Caki2 (cell line): Measurements from ENCODE around the gene IFITM2. TPM values are rescaled to one million over a fixed set of nuclear protein-coding genes. Genes with fewer than 3 reads are reported as not detected.
A peak's percentile ranks its signal among the peaks of the same experiment; 100 is the strongest.
"Not testable (repeated sequence)": the region's sequence is repeated elsewhere in the genome, so short reads cannot be mapped to it uniquely, and the experiment has no call there.

Experiments used
- DNase-seq: peaks from one replicate; pipeline ENCODE4 v3.0.0-alpha.2; 2015; ENCODE audit warnings: low read depth
- in situ Hi-C: cut with HindIII; loops from 2 replicates; pipeline ENCODE4 v1.10.0; 2016; ENCODE audit warnings: low sequenced_read_pairs, low pct_unique_long_range_greater_than_20kb, mixed read lengths
- total RNA-seq: library from RNA; depleted of rRNA; stranded (reverse); fragments of >200 nt; shearing (Covaris generic); gene quantifications from 2 replicates; pipeline ENCODE4 v1.2.3, GENCODE V29; 2014; ENCODE audit warnings: low replicate concordance; rRNA removed

Gene IFITM2
- total RNA-seq, 1 experiment from 2014 or later = not detected

DNA sequence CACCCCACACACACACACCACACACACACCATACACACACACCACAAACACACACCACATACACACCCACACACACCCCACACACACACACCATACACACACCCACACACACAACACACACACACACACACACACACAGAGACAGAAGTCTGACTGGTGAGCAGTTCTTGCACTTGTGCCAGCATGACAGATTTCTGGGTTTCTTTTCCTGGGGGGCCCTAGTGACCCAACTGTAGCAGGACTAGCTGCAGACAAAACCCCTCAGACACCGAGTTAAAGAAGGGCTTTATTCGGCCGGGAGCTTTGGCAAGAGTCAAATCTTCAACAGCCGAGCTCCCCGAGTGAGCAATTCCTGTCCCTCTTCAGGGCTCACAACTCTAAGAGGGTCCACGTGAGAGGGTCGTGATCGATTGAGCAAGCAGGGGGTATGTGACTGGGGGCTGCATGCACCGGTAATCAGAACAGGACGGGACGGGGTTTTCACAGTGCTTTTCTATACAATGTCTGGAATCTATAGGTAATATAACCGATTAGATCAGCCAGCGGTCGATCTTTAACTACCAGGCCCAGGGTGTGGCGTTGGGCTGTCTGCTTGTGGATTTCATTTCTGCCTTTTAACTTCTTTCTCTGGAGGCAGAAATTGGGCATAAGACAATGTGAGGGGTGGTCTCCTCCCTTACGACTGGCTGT is 42.6 kb downstream of the IFITM2 start:
- in situ Hi-C loops, DNase-seq: not testable (repeated sequence)

DNA sequence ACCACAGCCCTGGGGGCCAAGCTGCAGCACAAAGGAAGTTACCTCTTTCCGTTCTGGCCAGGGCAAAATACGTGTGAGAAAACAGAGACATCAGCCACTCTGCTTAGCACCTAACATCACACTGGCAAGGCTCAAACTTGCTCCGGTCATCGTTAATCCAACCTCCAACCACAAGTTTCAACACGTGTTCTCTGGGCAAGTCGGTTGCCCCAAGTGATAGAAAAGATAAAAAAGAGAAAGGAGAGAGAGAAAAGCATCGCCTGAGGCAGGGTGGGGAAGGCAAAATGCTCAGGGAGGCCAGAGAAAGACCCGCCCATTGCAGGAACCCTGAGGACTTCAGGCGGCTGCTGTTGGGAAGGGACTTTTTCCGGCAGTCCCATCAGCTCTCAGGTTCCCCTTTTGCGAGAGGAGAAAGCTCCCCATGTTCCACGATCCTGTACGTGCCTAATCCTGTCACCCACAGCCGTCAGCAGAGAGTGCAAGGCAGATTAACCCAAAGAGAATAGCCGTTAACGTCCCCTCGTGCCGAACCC is 43.2 kb downstream of the IFITM2 start:
- no peak for DNase-seq
- in situ Hi-C loops = no loop called here

DNA sequence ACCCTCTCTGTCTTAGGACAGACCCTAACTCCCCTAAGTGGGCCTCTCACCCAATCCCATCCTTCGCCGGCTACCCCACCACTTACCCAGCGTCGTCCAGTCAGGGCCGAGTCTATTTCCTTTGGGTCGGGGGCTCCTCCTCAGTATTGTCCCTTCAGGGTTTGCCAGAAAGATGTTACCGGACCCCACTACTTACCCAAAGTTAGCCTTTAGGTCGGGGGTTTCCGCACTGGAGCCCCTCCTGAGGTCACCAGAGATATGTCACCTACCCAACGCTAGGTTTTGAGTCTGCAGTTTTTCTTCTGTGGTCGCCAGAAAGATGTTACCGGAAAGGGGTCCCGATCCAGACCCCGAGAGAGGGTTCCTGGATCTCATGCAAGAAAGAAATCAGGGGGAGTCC is 43.8 kb downstream of the IFITM2 start:
- in situ Hi-C loops = no loop called here
- DNase-seq = no peak

DNA sequence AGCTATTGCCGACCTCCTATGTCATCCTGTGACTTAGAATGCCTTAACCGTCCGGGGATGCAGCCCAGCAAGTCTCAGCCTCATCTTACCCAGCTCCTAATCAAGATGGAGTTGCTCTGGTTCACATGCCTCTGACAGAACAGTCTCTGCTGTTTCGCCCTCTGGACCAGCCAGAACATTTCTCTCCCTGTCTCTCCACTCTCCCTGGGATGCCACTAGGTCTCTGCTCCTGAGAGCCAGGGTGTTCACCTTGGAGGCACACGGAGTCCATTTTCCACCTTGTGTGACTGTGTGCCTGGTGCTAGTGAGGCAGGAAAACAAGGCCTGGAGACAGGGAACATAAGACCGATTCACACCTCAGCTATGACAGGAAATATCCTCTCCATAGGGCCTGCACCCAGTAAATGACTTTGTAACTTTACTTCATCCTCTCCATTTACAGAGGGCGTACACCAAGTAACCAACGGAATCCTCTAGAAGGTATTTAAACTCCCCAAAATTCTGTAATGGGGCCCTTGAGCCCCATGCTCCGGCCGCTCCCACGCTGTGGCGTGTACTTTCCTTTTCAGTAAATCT is 44.9 kb downstream of the IFITM2 start:
- in situ Hi-C loops = no loop called here
- no peak for DNase-seq

DNA sequence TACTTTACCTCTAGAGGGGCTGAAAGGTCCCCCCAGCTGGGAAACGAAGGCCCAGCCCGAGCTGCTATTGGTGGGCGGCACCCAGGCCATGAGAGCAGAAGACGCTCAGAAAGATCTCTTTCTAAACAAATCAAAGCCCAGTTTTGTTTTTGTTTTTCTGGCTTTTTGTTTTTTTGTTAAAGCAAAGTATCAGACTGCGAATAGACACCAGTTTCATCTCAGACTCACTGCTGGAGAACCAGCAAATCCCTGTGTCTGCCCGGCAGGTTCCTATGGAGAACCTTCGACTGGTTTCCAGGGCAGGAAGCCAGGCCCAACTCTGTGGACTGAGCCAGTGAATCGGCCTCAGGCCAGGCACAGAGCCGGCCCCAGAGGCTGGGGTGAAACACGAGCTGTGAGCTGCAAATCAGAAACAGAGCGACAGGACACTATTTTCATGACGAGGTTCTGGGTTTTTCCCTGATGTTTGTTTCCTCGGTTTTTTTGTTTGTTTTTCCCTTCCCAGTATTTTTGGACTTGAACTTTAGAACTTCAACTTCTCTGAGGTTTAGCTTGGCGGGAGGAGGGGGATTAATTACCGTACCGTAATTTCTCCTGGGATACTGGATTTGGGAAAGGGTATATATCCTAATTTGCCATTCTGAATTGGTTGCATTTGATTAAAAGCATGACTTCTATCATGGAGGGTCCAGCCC is 45.7 kb downstream of the IFITM2 start:
- in situ Hi-C loops = no loop called here

DNA sequence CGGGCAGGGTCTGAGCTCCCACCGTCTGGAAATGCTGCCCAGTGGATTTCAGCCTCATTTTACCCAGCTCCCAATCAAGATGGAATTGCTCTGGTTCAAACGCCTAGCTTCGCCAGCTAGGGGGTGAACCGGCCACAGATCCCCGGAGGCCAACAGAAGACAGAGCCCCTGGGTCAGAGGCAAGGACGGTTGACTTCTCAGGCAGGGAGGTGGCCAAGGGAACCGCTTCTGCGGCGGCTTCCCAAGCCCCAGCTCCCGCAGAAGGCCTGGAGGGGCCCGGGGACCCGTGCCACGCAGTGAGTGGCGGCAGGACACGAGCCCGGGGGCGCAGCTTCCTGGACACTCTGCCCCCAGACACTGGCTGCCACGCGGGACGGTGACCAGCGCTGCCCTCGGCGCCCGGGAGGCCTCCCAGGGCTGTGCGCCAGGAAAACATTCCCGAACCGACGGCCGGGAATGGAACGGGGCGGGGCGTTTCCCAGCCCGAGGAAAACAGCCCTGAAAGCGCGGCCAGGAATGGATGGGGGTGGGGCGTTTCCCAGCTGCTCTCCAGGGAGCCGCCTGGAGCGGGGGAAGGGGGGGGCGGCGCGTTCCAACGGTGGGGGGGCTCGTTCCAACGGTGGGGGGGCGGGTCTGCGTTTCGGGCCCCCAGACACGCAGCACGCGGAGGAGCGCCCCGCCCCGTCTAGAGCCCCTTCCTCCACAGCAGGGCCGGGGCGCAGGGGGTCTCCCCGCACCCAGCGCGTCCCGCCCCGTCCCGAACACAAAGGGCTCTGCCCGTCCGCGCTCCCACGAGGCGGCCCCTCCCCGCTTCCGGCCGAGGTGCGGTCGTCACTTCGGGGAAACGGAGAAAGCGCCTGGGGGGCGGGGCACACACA is 48.2 kb downstream of the IFITM2 start:
- DNase-seq = peak; percentile 83

More for the DNA sequence above, 45.7 kb downstream of the IFITM2 start:
- DNase-seq = no peak

DNA sequence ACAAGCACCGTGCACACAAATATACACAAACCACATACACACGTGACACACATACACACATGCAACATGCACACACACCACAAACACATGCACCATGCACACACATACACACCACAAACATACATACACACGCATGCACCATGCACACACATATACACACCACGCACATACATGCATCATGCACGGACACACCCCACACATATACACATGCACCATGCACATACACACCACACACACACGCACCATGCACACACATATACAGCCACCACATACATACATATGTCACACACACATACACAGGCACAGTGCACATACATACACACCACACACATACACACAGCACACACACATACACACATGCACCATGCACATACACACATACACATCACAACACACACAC is 49.0 kb downstream of the IFITM2 start:
- in situ Hi-C loops = no loop called here
- DNase-seq = no peak

More for the DNA sequence above, 48.2 kb downstream of the IFITM2 start:
- in situ Hi-C loops = no loop called here

DNA sequence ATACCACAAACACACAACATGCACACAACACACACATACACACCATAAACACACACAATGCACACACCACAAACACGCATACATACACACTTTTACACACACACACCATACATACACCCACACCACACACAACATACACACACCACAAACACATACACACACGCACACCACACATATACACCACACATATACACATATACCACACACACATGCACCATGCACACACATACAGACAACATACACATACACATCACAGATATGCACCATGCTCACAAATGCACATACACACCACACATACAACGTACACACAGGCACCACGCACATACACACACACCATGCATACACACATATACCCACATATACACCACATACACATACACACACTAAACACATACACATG is 50.0 kb downstream of the IFITM2 start:
- no peak for DNase-seq
- in situ Hi-C loops = no loop called here

DNA sequence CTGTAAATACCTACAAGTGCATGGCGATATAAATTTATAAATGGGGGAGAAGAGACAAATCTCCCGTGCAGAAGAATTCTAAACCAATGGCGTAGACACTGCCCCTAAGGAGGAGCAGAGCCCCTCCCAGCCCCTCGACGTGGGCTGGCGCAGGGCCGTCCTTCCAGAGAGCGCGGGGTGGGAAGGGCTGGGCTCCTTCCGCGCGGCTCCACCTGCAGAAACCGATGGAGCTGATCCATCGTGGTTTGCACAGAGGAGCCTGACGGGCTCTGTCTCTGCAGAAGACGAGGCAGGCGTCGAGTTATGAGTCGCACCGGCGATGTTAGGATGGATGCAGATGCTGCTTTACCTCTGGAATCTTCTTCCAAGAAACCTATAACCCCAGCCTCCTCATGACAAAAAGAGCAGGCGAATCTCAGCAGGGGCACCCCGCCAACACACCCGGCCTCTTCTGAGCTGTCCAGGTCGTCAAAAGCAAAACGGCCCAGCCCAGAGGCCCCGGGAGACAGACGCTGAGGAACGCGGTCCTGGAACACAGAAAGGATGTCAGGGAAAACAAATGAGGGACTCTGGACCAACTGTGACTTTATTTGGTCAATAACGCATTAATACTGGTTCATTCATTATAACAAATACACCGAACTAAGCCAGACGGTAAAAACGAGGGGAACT is 50.6 kb downstream of the IFITM2 start:
- in situ Hi-C loops = no loop called here
- no peak for DNase-seq

Other genes with a start within 250 kb of the IFITM2 start
- gene SCGB1C1, start 114.7 kb upstream of the IFITM2 start, total RNA-seq = not detected in 2 replicates
- gene BET1L, start 100.4 kb upstream of the IFITM2 start, total RNA-seq = 23.3 and 26.2 TPM in 2 replicates
- 80.2 and 115 TPM in 2 replicates for gene RIC8A, start 100.1 kb upstream of the IFITM2 start, total RNA-seq
- 24.4 and 25.1 TPM in 2 replicates for gene SIRT3, start 71.5 kb upstream of the IFITM2 start, total RNA-seq
- gene PSMD13, start 70.8 kb upstream of the IFITM2 start, total RNA-seq = 97.7 and 117 TPM in 2 replicates
- gene NLRP6, start 29.4 kb upstream of the IFITM2 start, total RNA-seq = not detected in 2 replicates
- gene PGGHG, start 18.7 kb upstream of the IFITM2 start, total RNA-seq = 7.9 and 11.2 TPM in 2 replicates
- not detected in 2 replicates for gene IFITM5, start 8.3 kb upstream of the IFITM2 start, total RNA-seq
- gene IFITM1, start 6.2 kb downstream of the IFITM2 start, total RNA-seq = 2.0 and 10.3 TPM in 2 replicates
- gene IFITM3, start 13.0 kb downstream of the IFITM2 start, total RNA-seq = 6.2 and 23.7 TPM in 2 replicates
- 23.9 and 61.5 TPM in 2 replicates for gene B4GALNT4, start 61.7 kb downstream of the IFITM2 start, total RNA-seq
- 70.7 and 103 TPM in 2 replicates for gene PKP3, start 86.4 kb downstream of the IFITM2 start, total RNA-seq
- 66.9 and 103 TPM in 2 replicates for gene SIGIRR, start 107.2 kb downstream of the IFITM2 start, total RNA-seq
- gene ANO9, start 134.2 kb downstream of the IFITM2 start, total RNA-seq = not detected in 2 replicates
- 36.9 and 50.2 TPM in 2 replicates for gene PTDSS2, start 142.5 kb downstream of the IFITM2 start, total RNA-seq
- 271 and 316 TPM in 2 replicates for gene RNH1, start 199.4 kb downstream of the IFITM2 start, total RNA-seq
- gene HRAS, start 227.8 kb downstream of the IFITM2 start, total RNA-seq = 43.8 and 120 TPM in 2 replicates
- gene LRRC56, start 229.7 kb downstream of the IFITM2 start, total RNA-seq = 2.0 and 3.4 TPM in 2 replicates